Measurements from ENCODE around the gene CPT1C. TPM values are rescaled to one million over a fixed set of nuclear protein-coding genes. Genes with fewer than 3 reads are reported as not detected.
A peak's percentile ranks its signal among the peaks of the same experiment; 100 is the strongest.

CPT1C gene
- total and polyA plus RNA-seq, 2 of the 4 experiments (the other 2 are of a cell fraction) = 14.2 to 56.1 TPM

DNA sequence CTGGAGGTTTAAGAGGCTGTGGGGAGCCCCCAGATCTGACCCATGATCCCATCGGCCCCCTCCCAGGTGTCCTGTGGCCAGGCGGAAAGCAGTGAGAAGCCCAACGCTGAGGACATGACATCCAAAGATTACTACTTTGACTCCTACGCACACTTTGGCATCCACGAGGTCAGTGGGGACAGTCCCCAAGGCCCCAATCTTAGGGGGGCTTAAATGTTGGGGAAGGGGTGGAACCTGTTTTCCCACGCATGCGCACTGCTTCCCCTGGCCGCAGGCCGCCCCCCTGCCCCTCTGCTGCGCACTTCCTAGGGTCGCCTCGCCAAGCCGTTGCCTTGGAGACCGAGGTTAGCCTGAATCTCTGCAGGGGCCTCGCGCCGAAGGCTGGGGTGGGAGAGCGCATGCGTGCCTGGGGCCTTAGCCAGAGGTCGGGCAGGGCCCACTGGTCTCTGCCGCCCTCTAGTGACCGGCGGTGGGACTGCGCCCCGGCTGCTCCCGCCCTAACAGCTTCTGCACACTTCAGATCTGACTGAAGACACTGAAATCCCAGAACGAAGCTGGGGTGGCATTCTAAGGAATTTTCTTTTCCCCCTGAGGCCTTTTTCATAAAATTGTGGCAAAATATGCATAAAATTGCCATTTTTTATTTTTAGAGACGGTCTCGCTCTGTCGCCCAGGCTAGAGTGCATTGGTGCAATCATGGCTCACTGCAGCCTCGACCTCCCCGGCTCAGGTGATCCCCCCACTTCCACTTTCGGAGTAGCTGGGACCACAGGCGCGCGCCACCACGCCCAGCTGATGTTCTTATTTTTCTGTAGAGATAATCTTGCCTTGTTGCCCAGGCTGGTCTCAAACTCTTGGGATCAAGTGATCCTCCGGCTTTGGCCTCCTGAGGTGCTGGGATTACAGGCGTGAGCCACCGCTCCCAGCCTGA, 10.2 kb upstream of the CPT1C start:
- BruUV-seq (replicated peaks) = no TSS peak
- Histone ChIP-seq H2BK5ac (ENCODE audit: low read depth, low read length, poor library complexity, severe bottlenecking) (peak overlapping the region; percentile 49), H3K27me3 (ENCODE audit: control insufficient read depth, insufficient read depth, low read length) (no peaks in the 10 kb centered on the region), H3K4me3 (ENCODE audit: insufficient read depth, low read depth, low read length) (no peak overlapping the region), H3K18ac (ENCODE audit: low read depth, low read length) (no peak overlapping the region), H2AK5ac (ENCODE audit: low read depth, low read length) (peak overlapping the region; percentile 86), H3K4me1 (ENCODE audit: control insufficient read depth, insufficient read depth, low read length) (peaks cover 13% of the 10 kb centered on the region), H4K5ac (ENCODE audit: low read depth, low read length) (peak overlapping the region; percentile 79), H4K20me1 (ENCODE audit: insufficient read depth, low read length) (peaks cover 54% of the 10 kb centered on the region), H3K36me3 (ENCODE audit: control insufficient read depth, insufficient read depth, low read length) (peaks cover 29% of the 10 kb centered on the region), H2AK9ac (replicated peaks; ENCODE audit: low read depth, low read length, poor library complexity) (peak overlapping the region; percentile 68), H3K79me1 (ENCODE audit: low read depth in 1 of 2, low read length in 2 of 2) (peaks cover 19 to 67% of the 10 kb centered on the region in 2 experiments), H3K9ac (ENCODE audit: low read depth, low read length) (peak overlapping the region; percentile 57), H2BK120ac (ENCODE audit: low read depth, low read length) (no peak overlapping the region), H3K9me1 (ENCODE audit: insufficient read depth, low read length) (peaks cover 3% of the 10 kb centered on the region; the same call in 1 of the 2 replicates), H3K4ac (ENCODE audit: low read depth, low read length) (peak overlapping the region; percentile 74), H3K4me2 (ENCODE audit: low read depth, low read length) (peak overlapping the region; percentile 61), H4K91ac (ENCODE audit: insufficient read depth, low read depth, low read length) (peak overlapping the region; percentile 31; the same call in 1 of the 2 replicates), H2BK20ac (ENCODE audit: low read depth, low read length) (no peak overlapping the region), H2AFZ (replicated peaks; ENCODE audit: low read length, poor library complexity) (peak overlapping the region; percentile 84), H3K56ac (ENCODE audit: extremely low read depth, insufficient read depth, low read length) (no peak overlapping the region), H3K27ac (ENCODE audit: insufficient read depth, low read length) (peak overlapping the region; percentile 46), H2BK15ac (ENCODE audit: low read depth, low read length) (no peak overlapping the region), H3K9me3 (ENCODE audit: control insufficient read depth, insufficient read depth, low read length) (no peaks in the 10 kb centered on the region), H3K14ac (replicated peaks; ENCODE audit: low read depth, low read length) (peak overlapping the region; percentile 56; the same call in 1 of the 2 replicates), H3K23ac (ENCODE audit: low read depth, low read length) (peak overlapping the region; percentile 31; the same call in 1 of the 2 replicates), H4K8ac (ENCODE audit: low read depth in 2 of 2, low read length in 2 of 2) (peak overlapping the region in 1 of 2 experiments; percentile 83; a peak in 1 of 4 replicates)
- CTCF ChIA-PET = interaction anchor here (0.6 to 0.9 kb wide), 5 partner anchors 9 to 56 kb away, joined by 3 to 5 read pairs (median 3); partner anchors contain the start of genes ADM5, BCL2L12 and IRF3
- ATAC-seq (ENCODE audit: low read depth) (peak; percentile 19), DNase-seq (peak; percentile 78)
- peak; percentile 63 for TF ChIP-seq SMC3 (IDR thresholded peaks at IDR 0.05; ENCODE audit: low read depth, low read length)
- TF ChIP-seq, protein P1, sequence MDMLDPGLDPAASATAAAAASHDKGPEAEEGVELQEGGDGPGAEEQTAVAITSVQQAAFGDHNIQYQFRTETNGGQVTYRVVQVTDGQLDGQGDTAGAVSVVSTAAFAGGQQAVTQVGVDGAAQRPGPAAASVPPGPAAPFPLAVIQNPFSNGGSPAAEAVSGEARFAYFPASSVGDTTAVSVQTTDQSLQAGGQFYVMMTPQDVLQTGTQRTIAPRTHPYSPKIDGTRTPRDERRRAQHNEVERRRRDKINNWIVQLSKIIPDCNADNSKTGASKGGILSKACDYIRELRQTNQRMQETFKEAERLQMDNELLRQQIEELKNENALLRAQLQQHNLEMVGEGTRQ (IDR thresholded peaks at IDR 0.05; ENCODE audit: low read depth, low read length) = no peak
- TF ChIP-seq RAD21 (IDR thresholded peaks at IDR 0.05; ENCODE audit: low read length) = peak; percentile 81
- TF ChIP-seq, protein P2, sequence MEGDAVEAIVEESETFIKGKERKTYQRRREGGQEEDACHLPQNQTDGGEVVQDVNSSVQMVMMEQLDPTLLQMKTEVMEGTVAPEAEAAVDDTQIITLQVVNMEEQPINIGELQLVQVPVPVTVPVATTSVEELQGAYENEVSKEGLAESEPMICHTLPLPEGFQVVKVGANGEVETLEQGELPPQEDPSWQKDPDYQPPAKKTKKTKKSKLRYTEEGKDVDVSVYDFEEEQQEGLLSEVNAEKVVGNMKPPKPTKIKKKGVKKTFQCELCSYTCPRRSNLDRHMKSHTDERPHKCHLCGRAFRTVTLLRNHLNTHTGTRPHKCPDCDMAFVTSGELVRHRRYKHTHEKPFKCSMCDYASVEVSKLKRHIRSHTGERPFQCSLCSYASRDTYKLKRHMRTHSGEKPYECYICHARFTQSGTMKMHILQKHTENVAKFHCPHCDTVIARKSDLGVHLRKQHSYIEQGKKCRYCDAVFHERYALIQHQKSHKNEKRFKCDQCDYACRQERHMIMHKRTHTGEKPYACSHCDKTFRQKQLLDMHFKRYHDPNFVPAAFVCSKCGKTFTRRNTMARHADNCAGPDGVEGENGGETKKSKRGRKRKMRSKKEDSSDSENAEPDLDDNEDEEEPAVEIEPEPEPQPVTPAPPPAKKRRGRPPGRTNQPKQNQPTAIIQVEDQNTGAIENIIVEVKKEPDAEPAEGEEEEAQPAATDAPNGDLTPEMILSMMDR (conservative IDR thresholded peaks at IDR 0.05; ENCODE audit: low read depth, low read length) = peak; percentile 98
- intact Hi-C loops (cut with micrococcal nuclease) = loop anchor here (5.0 kb wide), 1 partner anchor 108 kb away; no protein-coding TSS in a partner anchor
- in situ Hi-C loops (cut with MboI; ENCODE audit: low sequenced_read_pairs) = loop anchor here (10.0 kb wide), 1 partner anchor 174 kb away; the partner anchor contains the start of gene PTOV1
- dilution Hi-C loops (cut with HindIII; ENCODE audit: low sequenced_read_pairs, unreplicated experiment) = no loop called here
- 93% methylated on average over 3 of the region's 40 CpGs; no CpG with 5 or more reads in 1 of the 2 experiments for WGBS, 2 experiments (ENCODE audit: extremely low coverage in 2 of 2, insufficient read length in 1 of 2)
- POLR2A ChIA-PET (ENCODE audit: unreplicated experiment) = no interaction called here
